Aorta (tissue), 5 donors: Measurements from ENCODE around the gene DBH. TPM values are rescaled to one million over a fixed set of nuclear protein-coding genes. Genes with fewer than 3 reads are reported as not detected.
A peak's percentile ranks its signal among the peaks of the same experiment; 100 is the strongest.

Experiments
- ATAC-seq: fragments of 200-7000 bp; cut with Tn5 transposase; one replicate; pipeline ENCODE4 v1.9.1; 2022; ENCODE audit warnings: moderate library complexity; ENCODE audit not compliant: low FRiP score
- DNase-seq, 2 donors: peaks; one replicate each; pipeline ENCODE4 v3.0.0-alpha.2; 2020
- H3K27ac ChIP-seq, 2 donors: one replicate each; pipeline ENCODE4 v1.5.1; 2013; ENCODE audit warnings: low read length in 2 of 2, mild to moderate bottlenecking in 2 of 2, moderate library complexity in 2 of 2, control low read depth in 1 of 2, inconsistent platforms in 1 of 2, low read depth in 1 of 2
- H3K27me3 ChIP-seq, 2 donors: one replicate each; pipeline ENCODE4 v1.6.1; 2013; ENCODE audit warnings: control low read depth in 1 of 2, low read length in 1 of 2, mild to moderate bottlenecking in 1 of 2, moderate library complexity in 1 of 2; ENCODE audit not compliant: insufficient read depth in 2 of 2, control insufficient read depth in 1 of 2
- H3K36me3 ChIP-seq, 2 donors: one replicate each; pipeline ENCODE4 v1.6.1; 2013; ENCODE audit warnings: control low read depth in 1 of 2, low read length in 1 of 2, mild to moderate bottlenecking in 1 of 2; ENCODE audit not compliant: insufficient read depth in 2 of 2, control insufficient read depth in 1 of 2
- H3K4me1 ChIP-seq, 2 donors: one replicate each; pipeline ENCODE4 v1.6.1; 2013; ENCODE audit warnings: low read length in 2 of 2, control low read depth in 1 of 2, mild to moderate bottlenecking in 1 of 2, moderate library complexity in 1 of 2; ENCODE audit not compliant: insufficient read depth in 2 of 2, control insufficient read depth in 1 of 2
- H3K4me3 ChIP-seq, 2 donors: one replicate each; pipeline ENCODE4 v1.5.1; 2013; ENCODE audit warnings: low read length in 2 of 2, control low read depth in 1 of 2, mild to moderate bottlenecking in 1 of 2
- H3K9me3 ChIP-seq: one replicate; pipeline ENCODE4 v1.6.1; 2013; ENCODE audit warnings: mild to moderate bottlenecking, low read length; ENCODE audit not compliant: control insufficient read depth
- WGBS, 2 donors: extraction: QIAGEN DNeasy Blood & Tissue Kit; methylation state at CpG; one replicate each; pipeline ENCODE4 v1.1.7; 2013; 5-methylcytosine and 5-hydroxymethylcytosine counted together
- intact Hi-C, 2 donors: fragments of 100-400 bp; cut with DNase I; formaldehyde crosslinking; loops; one replicate each; pipeline versions ENCODE4 v1.14.2 to v1.15.0; 2022
- long read RNA-seq, 2 donors: library from polyadenylated mRNA; unstranded; transcript quantifications; one replicate each; pipeline ENCODE4 v2.0.0, GENCODE V29; 2020 to 2021
- polyA plus RNA-seq, 2 donors: library from polyadenylated mRNA; stranded (reverse); fragments of 200-250 nt; gene quantifications; one replicate each; pipeline ENCODE4 v1.2.3, GENCODE V29; 2013
- total RNA-seq, 2 donors: library from RNA; stranded (reverse); fragmentation: NEBNext Ultra II Directional; extraction: Animal tissue kit (Norgen Biotek cat#: 25700); gene quantifications; one replicate each; pipeline ENCODE4 v1.2.1, GENCODE V29; 2021
- donor health status: healthy with polysubstance abuse.
- donor health status: Bipolar disorder and iron deficiency.
- donor health status: DM: no; HTN: no; CAD: no.
- donor health status: DM: no; HTN: no; CAD: no.
- donor health status: DM: yes; HTN: yes; CAD: no.

Gene DBH
- total RNA-seq (not detected), polyA plus RNA-seq (not detected)
- long read RNA-seq, donor 1, result 0 reads
- long read RNA-seq, donor 2, result 0 reads

DNA sequence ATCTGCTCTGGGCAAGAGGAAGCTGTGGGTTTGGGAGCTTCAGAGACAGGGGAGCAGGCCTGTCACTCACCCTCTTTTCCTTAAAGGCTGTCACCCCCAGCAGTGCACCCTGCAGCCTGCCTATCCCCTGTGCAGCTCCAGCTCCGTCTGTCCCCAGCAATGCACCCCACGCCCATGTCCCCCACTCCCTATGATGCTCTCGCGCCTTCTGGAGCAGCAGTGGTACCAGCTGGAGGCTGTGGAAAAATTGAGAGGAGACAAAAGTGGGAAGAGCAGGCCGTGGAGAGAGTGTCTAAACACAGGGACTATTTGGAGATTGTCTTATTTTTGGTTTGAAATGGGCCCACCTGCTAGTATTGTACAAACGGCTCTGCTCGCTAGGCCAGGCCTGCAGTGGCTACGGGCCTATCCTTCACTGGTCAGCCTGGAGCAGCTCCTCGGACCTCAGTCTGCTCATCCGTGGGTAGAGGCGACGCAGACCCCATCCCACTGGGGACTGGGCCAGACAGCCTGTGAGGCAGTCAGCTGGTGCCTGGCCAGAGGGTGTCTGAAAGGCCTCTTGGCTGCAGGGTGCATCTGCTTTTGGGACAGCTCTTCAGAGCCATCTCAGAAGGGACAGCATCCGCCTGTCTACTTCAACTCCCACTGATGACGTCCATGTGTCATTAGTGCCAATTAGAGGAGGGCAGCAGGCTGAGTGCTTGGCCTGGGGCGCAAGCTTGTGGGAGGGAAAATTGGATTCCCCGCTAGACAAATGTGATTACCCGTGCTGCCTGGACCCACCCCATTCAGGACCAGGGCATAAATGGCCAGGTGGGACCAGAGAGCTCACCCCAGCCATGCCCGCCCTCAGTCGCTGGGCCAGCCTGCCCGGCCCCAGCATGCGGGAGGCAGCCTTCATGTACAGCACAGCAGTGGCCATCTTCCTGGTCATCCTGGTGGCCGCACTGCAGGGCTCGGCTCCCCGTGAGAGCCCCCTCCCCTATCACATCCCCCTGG, at the start of gene DBH:
DBH (plus strand) TSS at position 831 of the 999 bp plus-strand sequence; CDS start at position 840, 9 bp downstream.
- intact Hi-C loops, result no loop called here
- no peaks in the 10 kb centered on the region for H3K27me3 ChIP-seq
- no peak for ATAC-seq

GRCh38 chr9:133587051-133587450, 49.1 kb upstream of the DBH start:
- WGBS, 2 donors, result 81 to 85% methylated on average over 8 of the region's 8 CpGs
- no peak for DNase-seq
- H3K4me3 ChIP-seq, result no peak overlapping the region
- H3K27ac ChIP-seq, result no peak overlapping the region
- H3K4me1 ChIP-seq, result no peaks in the 10 kb centered on the region
- H3K36me3 ChIP-seq, result no peaks in the 10 kb centered on the region
- H3K27me3 ChIP-seq, result no peaks in the 10 kb centered on the region
- intact Hi-C loops, result no loop called here
- no peaks in the 10 kb centered on the region for H3K9me3 ChIP-seq
- no peak for ATAC-seq

More for the DNA sequence above, at the start of gene DBH:
- Histone ChIP-seq H3K36me3 (no peaks in the 10 kb centered on the region), H3K27ac (no peak within 1 kb of the TSS), H3K4me3 (no peak within 1 kb of the TSS), H3K9me3 (no peaks in the 10 kb centered on the region), H3K4me1 (no peaks in the 10 kb centered on the region)
- no peak for DNase-seq
- WGBS, 2 donors, result 83 to 88% methylated on average over 24 of the region's 24 CpGs

GRCh38 chr9:133587466-133587865, 48.7 kb upstream of the DBH start:
- no peak for ATAC-seq
- Histone ChIP-seq H3K4me3 (no peak overlapping the region), H3K36me3 (no peaks in the 10 kb centered on the region), H3K9me3 (no peaks in the 10 kb centered on the region), H3K4me1 (no peaks in the 10 kb centered on the region), H3K27me3 (no peaks in the 10 kb centered on the region), H3K27ac (no peak overlapping the region)
- WGBS, 2 donors, result 88 to 89% methylated on average over 6 of the region's 6 CpGs
- intact Hi-C loops, result no loop called here
- DNase-seq, result no peak

GRCh38 chr9:133589454-133590227, 46.5 kb upstream of the DBH start:
- no peaks in the 10 kb centered on the region for H3K9me3 ChIP-seq
- H3K27ac ChIP-seq, result no peak overlapping the region
- H3K4me1 ChIP-seq, result no peaks in the 10 kb centered on the region
- intact Hi-C loops, result no loop called here
- ATAC-seq, result no peak
- H3K36me3 ChIP-seq, result no peaks in the 10 kb centered on the region
- no peaks in the 10 kb centered on the region for H3K27me3 ChIP-seq
- no peak overlapping the region for H3K4me3 ChIP-seq
- DNase-seq, result no peak
- WGBS, 2 donors, result 39 to 47% methylated on average over 19 of the region's 19 CpGs

DNA sequence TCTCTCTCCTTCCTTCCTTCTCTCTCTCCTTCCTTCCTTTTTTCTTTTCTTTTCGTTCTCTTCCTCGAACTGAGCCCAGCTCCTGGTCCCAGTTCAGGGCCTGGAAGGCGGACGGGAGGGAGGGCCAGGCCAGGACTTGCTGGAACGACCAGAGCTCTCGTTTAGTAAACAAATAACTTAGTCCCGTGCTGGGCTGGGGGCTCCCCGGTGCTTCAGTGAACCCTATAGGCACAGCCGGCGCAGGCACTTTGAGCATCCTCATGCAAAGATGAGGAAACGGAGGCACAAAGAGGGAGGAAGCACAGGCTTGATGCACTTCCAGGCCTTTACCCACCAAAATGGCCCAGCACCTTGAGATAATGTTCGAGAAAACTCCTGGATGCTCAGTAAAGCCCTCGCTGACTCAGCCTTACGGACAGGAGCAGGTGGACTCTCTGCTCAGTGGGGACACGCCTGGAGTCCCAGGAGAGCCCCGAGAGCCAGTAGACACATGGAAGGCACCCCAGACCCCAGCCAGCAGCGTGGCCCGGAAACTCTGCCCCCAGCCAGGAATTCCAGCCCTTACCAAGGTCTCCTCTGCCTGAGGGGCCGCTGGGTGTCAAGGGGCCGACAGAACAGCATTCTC, 45.8 kb upstream of the DBH start:
- no peaks in the 10 kb centered on the region for H3K4me1 ChIP-seq
- intact Hi-C loops, result no loop called here
- 65 to 67% methylated on average over 19 to 20 of the region's 20 CpGs for WGBS, 2 donors
- H3K9me3 ChIP-seq, result no peaks in the 10 kb centered on the region
- no peaks in the 10 kb centered on the region for H3K27me3 ChIP-seq
- no peak overlapping the region for H3K4me3 ChIP-seq
- H3K27ac ChIP-seq, result no peak overlapping the region
- H3K36me3 ChIP-seq, result no peaks in the 10 kb centered on the region
- DNase-seq, result no peak
- ATAC-seq, result no peak

GRCh38 chr9:133591116-133591910, 44.9 kb upstream of the DBH start:
- ATAC-seq (peak; percentile 22), DNase-seq (no peak)
- no peaks in the 10 kb centered on the region for H3K4me1 ChIP-seq
- H3K27me3 ChIP-seq, result no peaks in the 10 kb centered on the region
- peaks cover under 1% of the 10 kb centered on the region for H3K9me3 ChIP-seq
- H3K36me3 ChIP-seq, result no peaks in the 10 kb centered on the region
- intact Hi-C loops, result no loop called here
- no peak overlapping the region for H3K27ac ChIP-seq
- no peak overlapping the region for H3K4me3 ChIP-seq
- 87 to 90% methylated on average over 17 of the region's 17 CpGs for WGBS, 2 donors

GRCh38 chr9:133591985-133592384, 44.2 kb upstream of the DBH start:
- DNase-seq (no peak), ATAC-seq (no peak)
- Histone ChIP-seq H3K27me3 (no peaks in the 10 kb centered on the region), H3K9me3 (peaks cover 2% of the 10 kb centered on the region), H3K27ac (no peak overlapping the region), H3K4me3 (no peak overlapping the region), H3K4me1 (no peaks in the 10 kb centered on the region), H3K36me3 (no peaks in the 10 kb centered on the region)
- intact Hi-C loops, result no loop called here
- 53 to 59% methylated on average over 10 of the region's 10 CpGs for WGBS, 2 donors
